Breast epithelium (tissue), 3 donors: ENCODE data around the gene EPN2.

Experiments used
- POLR2AphosphoS5 ChIP-seq, 3 donors: sonication (generic); formaldehyde crosslinking; IDR thresholded peaks; one replicate each; pipeline ENCODE4 v1.6.1; 2017; ENCODE audit warnings: antibody characterized with exemption in 3 of 3
- TF ChIP-seq, protein P1 (sequence below), 3 donors: fragments of 450-650 bp; IDR thresholded peaks; one replicate each; pipeline ENCODE4 v1.5.1; 2016 to 2017; ENCODE audit warnings: antibody characterized with exemption in 3 of 3, mild to moderate bottlenecking in 3 of 3, moderate library complexity in 3 of 3

DNA sequence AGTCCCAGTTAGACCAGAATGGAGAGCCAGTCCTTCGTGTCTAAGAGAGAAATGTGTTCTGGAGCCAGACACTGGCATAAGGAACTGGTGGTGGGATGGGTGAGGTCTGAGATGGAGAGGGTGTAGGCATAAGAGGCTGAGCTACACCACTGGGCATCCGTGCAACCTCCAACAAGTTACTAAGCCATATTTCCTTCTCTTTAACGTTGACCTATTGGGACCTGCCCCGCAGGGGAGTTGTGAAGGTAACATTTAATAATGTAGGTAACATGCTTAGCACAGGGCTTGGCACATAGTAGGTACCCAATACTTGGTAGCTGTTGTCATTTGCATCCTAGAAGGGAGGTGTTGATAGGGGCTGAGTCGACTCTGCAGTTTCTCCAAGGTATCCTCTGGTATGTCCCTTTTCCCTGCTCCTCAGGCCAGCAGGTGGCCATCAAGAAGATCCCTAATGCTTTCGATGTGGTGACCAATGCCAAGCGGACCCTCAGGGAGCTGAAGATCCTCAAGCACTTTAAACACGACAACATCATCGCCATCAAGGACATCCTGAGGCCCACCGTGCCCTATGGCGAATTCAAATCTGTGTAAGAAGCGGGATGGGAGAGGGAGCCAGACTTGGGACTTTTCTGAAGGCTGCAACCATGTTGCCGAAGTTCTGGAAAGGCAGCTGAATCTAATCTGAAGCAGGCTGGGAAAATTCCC lies 142.3 kb downstream of the EPN2 start:
- no peak for TF ChIP-seq POLR2AphosphoS5 (IDR thresholded peaks at IDR 0.05)
- TF ChIP-seq, protein P1, sequence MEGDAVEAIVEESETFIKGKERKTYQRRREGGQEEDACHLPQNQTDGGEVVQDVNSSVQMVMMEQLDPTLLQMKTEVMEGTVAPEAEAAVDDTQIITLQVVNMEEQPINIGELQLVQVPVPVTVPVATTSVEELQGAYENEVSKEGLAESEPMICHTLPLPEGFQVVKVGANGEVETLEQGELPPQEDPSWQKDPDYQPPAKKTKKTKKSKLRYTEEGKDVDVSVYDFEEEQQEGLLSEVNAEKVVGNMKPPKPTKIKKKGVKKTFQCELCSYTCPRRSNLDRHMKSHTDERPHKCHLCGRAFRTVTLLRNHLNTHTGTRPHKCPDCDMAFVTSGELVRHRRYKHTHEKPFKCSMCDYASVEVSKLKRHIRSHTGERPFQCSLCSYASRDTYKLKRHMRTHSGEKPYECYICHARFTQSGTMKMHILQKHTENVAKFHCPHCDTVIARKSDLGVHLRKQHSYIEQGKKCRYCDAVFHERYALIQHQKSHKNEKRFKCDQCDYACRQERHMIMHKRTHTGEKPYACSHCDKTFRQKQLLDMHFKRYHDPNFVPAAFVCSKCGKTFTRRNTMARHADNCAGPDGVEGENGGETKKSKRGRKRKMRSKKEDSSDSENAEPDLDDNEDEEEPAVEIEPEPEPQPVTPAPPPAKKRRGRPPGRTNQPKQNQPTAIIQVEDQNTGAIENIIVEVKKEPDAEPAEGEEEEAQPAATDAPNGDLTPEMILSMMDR (IDR thresholded peaks at IDR 0.05): no peak
